ENCODE measurements around the gene CTAGE1.
"Not testable (repeated sequence)": the region's sequence is repeated elsewhere in the genome, so short reads cannot be mapped to it uniquely, and the experiment has no call there.

Gene CTAGE1

GRCh38 chr18:22393164-22393563 lies 24.6 kb downstream of the CTAGE1 start:
- not testable (repeated sequence) for DNase-seq (ENCODE audit: low read depth in 2 of 2, low spot score in 1 of 2)

DNA sequence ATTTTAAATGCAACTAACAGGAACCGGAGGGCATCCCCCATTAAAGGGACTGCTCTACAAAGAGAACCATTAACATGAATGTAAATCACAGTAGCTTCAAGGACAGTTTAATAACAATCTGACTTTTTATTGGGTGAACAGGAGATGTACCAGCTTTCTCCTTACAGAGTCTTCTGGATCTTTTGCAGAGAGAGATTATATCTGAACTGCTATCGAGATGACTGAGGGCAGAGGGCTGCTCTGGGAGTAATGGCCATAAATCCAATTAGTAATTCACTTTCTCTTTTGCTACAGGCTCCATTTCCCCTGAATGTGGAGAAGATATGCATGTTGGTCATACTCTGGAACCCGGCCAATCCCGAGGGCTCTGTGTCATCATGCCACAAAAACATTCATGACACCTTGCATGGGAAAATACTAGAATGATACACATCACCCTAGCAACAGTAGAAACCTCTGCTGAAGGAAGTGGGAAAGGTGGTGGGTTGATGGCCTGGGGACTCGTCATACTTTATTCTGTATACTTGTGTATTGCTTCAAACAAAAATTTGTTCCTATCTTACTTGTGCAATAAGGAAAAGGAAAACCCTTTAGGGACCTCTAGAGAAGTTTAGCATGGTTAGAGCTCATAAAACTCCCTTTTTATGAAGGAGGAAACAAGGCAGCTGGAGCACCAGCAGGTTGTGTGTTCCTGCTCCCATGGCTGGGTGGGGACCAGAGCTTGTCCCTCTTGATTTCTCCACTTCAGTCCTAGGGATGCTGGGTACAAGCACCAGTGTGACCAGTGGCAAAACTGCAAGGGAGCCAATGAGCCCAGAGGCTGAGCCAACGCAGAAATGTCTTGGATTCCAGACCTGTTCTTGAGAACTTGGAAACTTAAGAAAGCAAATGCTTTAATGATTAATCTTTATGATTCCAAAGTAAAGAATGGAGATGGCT lies 26.0 kb downstream of the CTAGE1 start:
- DNase-seq (ENCODE audit: low read depth in 2 of 2, low spot score in 1 of 2) = peak; percentile 3 to 38

- no peak for DNase-seq (ENCODE audit: low read depth in 2 of 2, low spot score in 1 of 2)
These were observed 29.9 kb downstream of the CTAGE1 start for GRCh38 chr18:22387787-22388186.

DNA sequence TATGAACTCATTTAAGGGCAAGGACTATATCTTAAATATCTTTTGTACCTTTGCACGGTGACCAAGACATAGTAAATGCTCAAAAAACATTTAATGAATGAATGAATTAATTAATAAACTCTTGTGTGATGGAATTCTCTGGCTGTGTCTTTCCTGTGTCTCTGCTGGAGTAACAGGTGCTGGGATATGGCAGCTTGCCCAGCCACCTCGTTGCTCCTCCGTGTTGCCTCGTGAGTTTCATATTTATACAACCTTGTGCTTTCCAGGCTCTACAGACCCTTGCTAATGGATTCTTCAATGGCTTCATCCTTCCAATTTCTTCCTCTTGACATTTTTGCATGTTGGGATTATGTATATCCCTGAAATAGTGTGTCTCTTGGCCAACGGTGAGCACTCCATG lies 30.4 kb downstream of the CTAGE1 start:
- no peak for DNase-seq (ENCODE audit: low read depth in 2 of 2, low spot score in 1 of 2)

GRCh38 chr18:22385718-22386117 lies 32.0 kb downstream of the CTAGE1 start:
- no peak for DNase-seq (ENCODE audit: low read depth in 2 of 2, low spot score in 1 of 2)

- DNase-seq (ENCODE audit: low read depth in 2 of 2, low spot score in 1 of 2) = no peak
These were observed 38.9 kb downstream of the CTAGE1 start for GRCh38 chr18:22378672-22379282.

DNA sequence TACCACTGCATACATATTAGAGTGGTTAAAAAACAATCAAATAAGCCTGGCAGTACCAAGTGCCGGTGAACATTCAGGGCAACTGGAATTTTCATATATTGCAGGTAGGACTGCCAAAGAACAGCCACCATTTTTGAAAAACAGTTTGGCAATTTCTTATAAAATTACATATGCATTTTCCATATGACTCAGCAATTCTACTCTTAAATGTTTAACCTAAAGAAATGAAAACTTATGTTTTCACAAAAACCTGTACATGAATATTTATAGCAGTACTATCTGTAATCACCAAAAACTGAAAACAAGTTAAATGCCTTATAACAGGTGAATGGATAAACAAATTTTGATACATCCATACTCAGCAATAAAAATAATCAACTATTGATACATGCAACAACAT lies 39.9 kb downstream of the CTAGE1 start:
- DNase-seq (ENCODE audit: low read depth in 2 of 2, low spot score in 1 of 2) = no peak

- DNase-seq (ENCODE audit: low read depth in 2 of 2, low spot score in 1 of 2) = no peak
These were observed 47.3 kb downstream of the CTAGE1 start for GRCh38 chr18:22370414-22370813.

GRCh38 chr18:22368021-22368420 lies 49.7 kb downstream of the CTAGE1 start:
- no peak for DNase-seq (ENCODE audit: low read depth in 2 of 2, low spot score in 1 of 2)

GRCh38 chr18:22367303-22367702 lies 50.4 kb downstream of the CTAGE1 start:
- no peak for DNase-seq (ENCODE audit: low read depth in 2 of 2, low spot score in 1 of 2)

GRCh38 chr18:22363867-22364463 lies 53.8 kb downstream of the CTAGE1 start:
- DNase-seq (ENCODE audit: low read depth in 2 of 2, low spot score in 1 of 2) = no peak
